ENCODE data around the gene CCZ1B. TPM values are rescaled to one million over a fixed set of nuclear protein-coding genes. Genes with fewer than 3 reads are reported as not detected.
"Not testable (repeated sequence)": the region's sequence is repeated elsewhere in the genome, so short reads cannot be mapped to it uniquely, and the experiment has no call there.

CCZ1B gene
- total RNA-seq, 1 experiment from 2014 or later = 15.5 TPM

- not testable (repeated sequence) for H3K4me3 ChIP-seq, H3K9me3 ChIP-seq, DNase-seq, H3K36me3 ChIP-seq, H3K27me3 ChIP-seq
These were observed 28.9 kb downstream of the CCZ1B start for GRCh38 chr7:6797218-6797617.

- H3K27me3 ChIP-seq, DNase-seq, H3K9me3 ChIP-seq, H3K4me3 ChIP-seq, H3K36me3 ChIP-seq: not testable (repeated sequence)
These were observed 31.8 kb downstream of the CCZ1B start for GRCh38 chr7:6794276-6794675.

- not testable (repeated sequence) for H3K36me3 ChIP-seq, DNase-seq, H3K9me3 ChIP-seq, H3K27me3 ChIP-seq, H3K4me3 ChIP-seq
These were observed 33.8 kb downstream of the CCZ1B start for GRCh38 chr7:6792113-6792872.

- H3K36me3 ChIP-seq, DNase-seq, H3K4me3 ChIP-seq, H3K9me3 ChIP-seq, H3K27me3 ChIP-seq: not testable (repeated sequence)
These were observed 36.7 kb downstream of the CCZ1B start for GRCh38 chr7:6789353-6789752.

- H3K27me3 ChIP-seq, H3K36me3 ChIP-seq, H3K9me3 ChIP-seq, H3K4me3 ChIP-seq, DNase-seq: not testable (repeated sequence)
These were observed 44.5 kb downstream of the CCZ1B start for GRCh38 chr7:6781581-6781980.

- H3K4me3 ChIP-seq, DNase-seq, H3K36me3 ChIP-seq, H3K9me3 ChIP-seq, H3K27me3 ChIP-seq: not testable (repeated sequence)
These were observed 64.9 kb downstream of the CCZ1B start for GRCh38 chr7:6761186-6761585.

GRCh38 chr7:6753964-6754363 is 72.1 kb downstream of the CCZ1B start, which contains the start of gene RSPH10B2:
RSPH10B2 (plus strand) TSS chr7:6754103; CDS start chr7:6757678, 3,575 bp downstream.
- H3K27me3 ChIP-seq, DNase-seq, H3K36me3 ChIP-seq, H3K9me3 ChIP-seq, H3K4me3 ChIP-seq: not testable (repeated sequence)

- H3K9me3 ChIP-seq, H3K36me3 ChIP-seq, H3K27me3 ChIP-seq, H3K4me3 ChIP-seq, DNase-seq: not testable (repeated sequence)
These were observed 75.9 kb downstream of the CCZ1B start for GRCh38 chr7:6750173-6750572.

GRCh38 chr7:6749335-6749734 is 76.7 kb downstream of the CCZ1B start:
- not testable (repeated sequence) for H3K36me3 ChIP-seq, DNase-seq, H3K27me3 ChIP-seq, H3K4me3 ChIP-seq, H3K9me3 ChIP-seq

Other genes with a start within 250 kb of the CCZ1B start
- 34.8 and 39.2 TPM in 2 replicates for gene ZDHHC4, start 248.8 kb downstream of the CCZ1B start, total RNA-seq (2014; rRNA removed; shearing (Covaris generic); ENCODE audit: low replicate concordance)
- 8.6 and 16.2 TPM in 2 replicates for gene INTS15, start 236.3 kb downstream of the CCZ1B start, total RNA-seq (2014; rRNA removed; shearing (Covaris generic); ENCODE audit: low replicate concordance)
- gene ZNF853, start 210.7 kb downstream of the CCZ1B start, total RNA-seq (2014; rRNA removed; shearing (Covaris generic); ENCODE audit: low replicate concordance) = 23.6 and 27.1 TPM in 2 replicates
- gene ZNF316, start 189.0 kb downstream of the CCZ1B start, total RNA-seq (2014; rRNA removed; shearing (Covaris generic); ENCODE audit: low replicate concordance) = 7.6 and 17.1 TPM in 2 replicates
- 7.1 and 8.0 TPM in 2 replicates for gene ZNF12, start 119.3 kb downstream of the CCZ1B start, total RNA-seq (2014; rRNA removed; shearing (Covaris generic); ENCODE audit: low replicate concordance)
- 0.20 TPM in 1 of 2 replicates, not detected in the other for gene RSPH10B2, start 72.2 kb downstream of the CCZ1B start, total RNA-seq (2014; rRNA removed; shearing (Covaris generic); ENCODE audit: low replicate concordance)